ENCODE results near the gene MAPK8IP3. TPM values are rescaled to one million over a fixed set of nuclear protein-coding genes. Genes with fewer than 3 reads are reported as not detected.

The MAPK8IP3 gene
- total RNA-seq, 2 donors from 2014 or later, result 76.1 to 83.6 TPM

DNA sequence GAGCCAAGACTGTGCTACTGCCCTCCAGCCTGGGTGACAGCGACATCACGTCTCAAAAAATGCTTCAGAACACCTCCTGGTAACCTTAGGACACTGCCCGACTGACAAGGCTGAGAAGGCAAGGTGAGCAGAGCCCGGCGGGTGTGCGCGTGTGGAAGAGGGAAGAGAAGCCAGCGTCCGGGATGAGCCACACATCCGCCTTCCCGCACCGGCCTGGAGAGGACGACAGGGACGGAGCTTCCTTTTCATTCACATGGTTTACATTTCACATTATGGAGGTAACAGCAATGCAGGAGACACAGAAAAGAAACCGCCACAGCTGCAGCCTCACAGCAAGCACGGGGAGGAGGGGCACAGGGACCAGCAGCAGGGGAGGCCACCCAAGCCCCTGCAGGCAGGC is 104.1 kb downstream of the MAPK8IP3 start:
- ATAC-seq (no peak), DNase-seq (ENCODE audit: low spot score in 2 of 2) (no peak)
- Mint-ChIP-seq H3K36me3 (peaks cover 0 to 7% of the 10 kb centered on the region in 2 donors), H3K27ac (peak overlapping the region in 1 of 2 donors; percentile 87), H3K9me3 (no peaks in the 10 kb centered on the region)

DNA sequence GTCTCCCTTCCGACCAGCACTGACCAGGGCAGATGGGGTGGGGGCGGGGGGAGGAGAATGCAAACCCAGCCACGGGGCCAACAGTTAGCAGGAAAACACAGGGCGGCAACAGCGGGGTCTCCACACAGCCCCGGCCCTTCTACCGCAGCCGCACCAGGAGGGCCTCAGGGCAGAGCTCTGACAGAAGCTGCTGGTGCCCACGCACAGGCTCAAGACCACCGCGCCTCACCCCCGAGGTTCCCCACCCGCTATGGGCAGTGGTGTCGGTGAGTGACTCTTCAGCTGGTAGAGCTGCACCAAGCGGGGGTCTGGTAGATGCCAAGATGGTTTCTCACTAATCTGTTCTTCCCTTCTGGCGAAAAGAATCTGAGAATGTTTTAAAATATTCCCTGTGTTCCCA is 104.5 kb downstream of the MAPK8IP3 start:
- H3K36me3 Mint-ChIP-seq, result peaks cover 0 to 7% of the 10 kb centered on the region in 2 donors
- DNase-seq (ENCODE audit: low spot score in 2 of 2), result no peak
- H3K9me3 Mint-ChIP-seq, result no peaks in the 10 kb centered on the region
- no peak overlapping the region for H3K27ac Mint-ChIP-seq
- ATAC-seq, result no peak

DNA sequence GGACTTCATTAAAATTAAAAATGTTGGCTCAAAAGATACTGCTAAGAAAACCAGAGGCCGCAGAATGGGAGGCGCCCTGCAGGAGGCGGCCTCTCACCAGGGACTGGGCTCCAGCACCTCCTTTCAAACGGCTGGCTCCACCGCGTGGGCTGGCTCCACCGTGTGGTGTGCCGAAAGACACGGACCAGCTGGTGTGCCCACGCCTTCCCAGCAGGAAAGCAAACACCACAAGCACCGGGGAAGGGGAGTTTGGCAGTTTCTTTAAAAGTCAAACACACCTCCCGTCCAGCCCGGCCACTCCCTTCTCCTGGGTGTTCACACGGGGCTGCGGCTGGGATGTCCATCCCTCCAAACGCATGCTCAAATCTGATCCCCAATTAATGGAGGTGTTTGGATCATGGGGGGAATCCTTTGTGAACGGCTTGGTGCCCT is 106.8 kb downstream of the MAPK8IP3 start:
- peak; percentile 89 to 95 for ATAC-seq
- Mint-ChIP-seq H3K9me3 (no peaks in the 10 kb centered on the region), H3K27ac (peak overlapping the region; percentile 1 to 11), H3K36me3 (no peaks in the 10 kb centered on the region)
- DNase-seq (ENCODE audit: low spot score in 2 of 2), result peak in 1 of 2 donors; percentile 55

DNA sequence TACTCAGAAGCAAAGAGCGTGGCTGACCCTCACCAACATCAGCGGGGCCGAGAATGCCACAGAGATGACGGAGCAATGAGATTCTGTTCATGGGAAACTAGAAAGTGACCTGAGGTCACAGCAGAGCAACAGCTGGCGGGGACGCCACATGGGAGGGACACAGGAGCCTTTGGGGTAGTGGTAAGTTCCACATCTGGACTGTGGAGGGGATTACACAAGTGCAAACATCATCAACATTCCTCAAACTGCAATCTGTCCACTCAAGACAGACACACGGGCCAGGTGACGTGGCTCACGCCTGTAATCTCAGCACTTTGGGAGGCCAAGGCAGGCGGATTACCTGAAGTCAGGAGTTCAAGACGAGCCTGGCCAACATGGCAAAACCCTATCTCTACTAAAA is 109.5 kb downstream of the MAPK8IP3 start:
- Mint-ChIP-seq H3K9me3 (no peaks in the 10 kb centered on the region), H3K36me3 (no peaks in the 10 kb centered on the region), H3K27ac (peak overlapping the region; percentile 49 to 81)
- DNase-seq (ENCODE audit: low spot score in 2 of 2), result no peak
- ATAC-seq, result no peak

DNA sequence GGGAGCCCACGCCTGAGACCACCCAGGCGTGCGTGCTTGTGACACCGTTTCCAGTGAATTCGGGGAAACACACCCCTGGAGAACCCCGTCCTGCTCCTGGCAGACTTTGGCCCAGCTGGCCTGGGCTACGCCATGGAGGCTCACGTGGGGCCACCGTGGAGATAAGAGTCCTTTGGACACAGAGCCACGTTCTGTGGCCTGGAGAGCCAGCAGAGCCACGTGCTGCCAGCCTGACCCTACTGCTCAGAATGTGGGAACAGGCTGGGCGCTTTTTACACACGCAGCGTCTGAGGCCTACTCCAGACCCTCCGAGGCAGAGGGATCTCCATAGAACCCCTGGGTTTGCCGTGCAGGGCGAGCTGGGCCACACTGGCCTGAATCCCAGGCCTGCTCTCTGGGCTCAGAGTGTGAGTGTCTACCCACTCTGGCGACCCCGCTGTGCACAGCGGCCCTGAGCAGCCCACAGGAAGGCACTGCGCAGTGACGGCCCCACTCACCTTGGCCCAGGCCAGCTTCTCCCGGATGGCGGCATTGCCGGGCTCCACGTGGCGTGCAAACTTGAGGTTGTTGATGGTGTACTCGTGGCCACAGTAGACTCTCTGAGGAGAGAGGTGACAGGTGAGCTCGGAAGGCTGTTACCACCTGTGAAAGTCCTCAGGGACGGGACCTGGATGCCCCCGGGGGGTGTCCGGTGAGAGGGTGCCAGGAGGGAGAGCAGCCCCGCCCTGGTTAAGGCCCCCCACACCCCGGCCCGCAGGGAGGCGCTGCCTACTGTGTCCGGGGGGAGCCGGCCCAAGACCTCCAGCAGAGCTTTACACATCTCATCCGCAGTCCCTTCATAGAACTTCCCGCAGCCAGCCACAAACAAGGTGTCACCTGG is 110.6 kb downstream of the MAPK8IP3 start:
- DNase-seq (ENCODE audit: low spot score in 2 of 2), result no peak
- H3K36me3 Mint-ChIP-seq, result no peaks in the 10 kb centered on the region
- no peaks in the 10 kb centered on the region for H3K9me3 Mint-ChIP-seq
- ATAC-seq, result no peak
- H3K27ac Mint-ChIP-seq, result no peak overlapping the region

DNA sequence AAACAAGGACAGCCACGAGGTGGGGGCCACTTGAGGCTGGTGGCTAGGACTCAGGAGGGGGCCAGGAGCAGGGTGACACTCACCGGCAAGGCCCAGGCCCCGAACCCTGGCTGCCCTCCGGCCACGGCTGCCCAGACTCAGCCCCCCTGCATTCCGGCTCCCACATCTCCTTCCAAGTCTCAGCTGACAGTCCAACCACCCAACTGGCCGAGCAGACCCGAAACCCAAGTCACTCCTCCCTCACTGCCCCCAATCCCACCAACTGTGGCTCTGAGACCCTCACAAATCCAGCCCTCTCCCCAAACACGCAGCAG is 111.2 kb downstream of the MAPK8IP3 start:
- H3K36me3 Mint-ChIP-seq, result no peaks in the 10 kb centered on the region
- no peak overlapping the region for H3K27ac Mint-ChIP-seq
- H3K9me3 Mint-ChIP-seq, result no peaks in the 10 kb centered on the region
- ATAC-seq (no peak), DNase-seq (ENCODE audit: low spot score in 2 of 2) (no peak)

DNA sequence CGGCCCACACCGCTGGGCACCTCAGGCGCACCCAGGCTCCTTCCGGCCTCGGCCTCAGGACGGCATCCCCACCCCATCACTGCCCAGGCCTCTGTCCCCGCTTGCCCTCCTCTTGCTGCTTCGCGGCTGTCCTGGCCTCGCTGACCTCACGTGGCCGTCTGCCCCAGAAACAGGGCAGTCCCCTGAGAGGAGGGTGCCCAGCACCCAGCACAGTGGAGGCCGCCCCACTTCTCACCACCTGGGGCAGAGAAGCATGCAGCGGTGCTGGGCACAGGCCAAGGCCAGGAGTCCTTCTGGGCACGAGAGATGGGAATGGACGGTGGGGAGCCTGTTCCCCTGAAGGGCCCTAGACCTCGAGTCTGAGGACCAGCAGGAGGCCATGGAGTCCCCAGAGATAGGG is 111.7 kb downstream of the MAPK8IP3 start:
- no peaks in the 10 kb centered on the region for H3K36me3 Mint-ChIP-seq
- no peak for ATAC-seq

DNA sequence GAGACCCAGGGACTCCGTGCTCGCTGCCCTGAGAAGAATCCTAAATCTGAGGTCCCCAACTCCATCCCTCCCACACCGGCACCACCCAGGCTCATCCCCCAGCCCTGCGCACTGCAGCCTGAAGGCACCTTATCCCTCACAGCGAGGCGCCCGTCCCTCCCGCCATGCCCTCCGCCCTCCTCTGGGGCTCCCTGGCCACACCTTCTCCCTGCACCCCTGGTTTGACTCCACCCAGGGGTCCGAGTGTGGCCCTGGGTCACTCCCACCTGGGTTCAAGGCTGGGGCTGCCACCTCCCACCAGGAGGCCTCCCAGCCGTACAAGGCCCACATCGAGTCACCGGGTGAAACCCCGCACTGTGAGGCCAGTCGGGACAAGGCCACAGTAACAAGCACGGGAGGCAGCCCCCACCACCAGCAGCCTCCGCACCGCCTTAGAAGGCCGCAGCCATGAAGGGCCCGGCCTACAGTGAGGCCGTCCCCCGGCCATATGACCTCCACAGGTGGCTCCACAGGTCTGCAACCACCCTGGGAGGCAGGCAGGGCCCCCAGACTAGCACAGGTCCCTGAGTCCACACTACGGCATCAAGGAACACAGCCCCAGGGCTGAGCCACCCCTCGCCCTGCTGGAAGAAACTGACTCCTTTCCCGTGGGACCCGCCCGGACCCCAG is 112.3 kb downstream of the MAPK8IP3 start:
- DNase-seq (ENCODE audit: low spot score in 2 of 2) (no peak), ATAC-seq (peak in 1 of 2 donors; percentile 21)
- Mint-ChIP-seq H3K27ac (no peak overlapping the region), H3K36me3 (no peaks in the 10 kb centered on the region), H3K9me3 (no peaks in the 10 kb centered on the region)

More for the DNA sequence above, 111.7 kb downstream of the MAPK8IP3 start:
- DNase-seq (ENCODE audit: low spot score in 2 of 2), result no peak
- Mint-ChIP-seq H3K27ac (peak overlapping the region in 1 of 2 donors; percentile 68), H3K9me3 (no peaks in the 10 kb centered on the region)

DNA sequence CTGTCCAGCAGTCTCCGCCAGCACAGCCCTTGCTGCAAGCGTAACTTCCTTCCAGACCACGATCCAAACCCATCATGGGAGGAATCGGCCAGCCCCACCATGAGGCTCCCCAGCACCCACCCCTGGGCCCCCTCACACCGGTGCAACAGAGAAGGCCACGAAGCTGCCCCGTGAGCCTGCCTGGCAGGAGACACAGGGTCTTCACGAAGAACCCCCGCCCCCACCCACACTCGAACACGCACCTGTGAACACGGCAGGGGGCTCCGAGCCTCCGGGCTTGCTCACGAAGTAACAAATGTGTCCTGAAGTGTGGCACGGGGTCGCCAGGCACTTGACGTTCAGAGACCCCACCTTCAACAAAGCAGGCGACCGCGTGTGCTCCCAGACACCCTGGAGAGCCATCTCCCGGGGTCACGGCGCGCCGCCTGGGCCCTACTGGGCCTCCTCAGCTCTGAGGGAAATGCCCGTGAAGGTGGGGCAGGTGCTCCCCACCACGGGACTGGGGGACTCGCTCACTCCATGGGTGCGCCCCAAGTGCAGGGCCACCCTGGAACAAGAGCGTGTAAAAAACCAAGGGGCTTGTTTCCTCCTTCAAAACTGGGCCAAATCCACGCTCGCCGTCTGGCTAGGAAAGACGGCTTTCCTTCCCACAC is 113.0 kb downstream of the MAPK8IP3 start:
- H3K27ac Mint-ChIP-seq, result peak overlapping the region in 1 of 2 donors; percentile 51
- no peak for DNase-seq (ENCODE audit: low spot score in 2 of 2)
- H3K36me3 Mint-ChIP-seq, result no peaks in the 10 kb centered on the region
- H3K9me3 Mint-ChIP-seq, result no peaks in the 10 kb centered on the region
- no peak for ATAC-seq

DNA sequence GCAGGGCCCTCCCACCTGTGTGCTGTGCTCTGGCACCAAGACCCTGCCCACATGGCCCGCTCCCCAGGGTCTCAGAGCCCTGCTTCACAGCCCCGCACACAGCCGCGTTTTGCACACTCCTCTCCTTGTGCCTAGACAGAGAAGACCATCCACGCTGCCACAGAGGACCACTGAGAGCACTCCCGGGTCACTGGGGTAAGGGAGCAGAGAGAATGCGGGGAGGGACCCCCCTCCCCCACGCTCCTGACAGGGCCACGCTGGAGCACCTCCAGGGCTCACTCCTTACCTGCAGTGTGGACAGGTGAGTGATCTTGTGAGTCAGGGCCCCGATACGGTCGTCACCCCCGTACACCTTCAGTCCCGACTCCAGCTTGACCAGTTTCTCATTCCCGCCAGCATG is 113.6 kb downstream of the MAPK8IP3 start:
- Mint-ChIP-seq H3K27ac (peak overlapping the region; percentile 51 to 69), H3K36me3 (no peaks in the 10 kb centered on the region), H3K9me3 (no peaks in the 10 kb centered on the region)
- DNase-seq (ENCODE audit: low spot score in 2 of 2) (no peak), ATAC-seq (no peak)

Other genes starting within 250 kb of the MAPK8IP3 start
- gene CLCN7, start 231.2 kb upstream of the MAPK8IP3 start, total RNA-seq, result 100 to 1,000 TPM in 1 of 2 donors, 10 to 100 TPM in 1; 43.2 to 138 TPM
- not detected for gene PTX4, start 217.3 kb upstream of the MAPK8IP3 start, total RNA-seq
- 10 to 100 TPM; 53.4 to 94.9 TPM for gene TELO2, start 212.8 kb upstream of the MAPK8IP3 start, total RNA-seq
- 10 to 100 TPM; 10.3 to 17.6 TPM for gene TMEM204, start 172.5 kb upstream of the MAPK8IP3 start, total RNA-seq
- gene IFT140, start 94.1 kb upstream of the MAPK8IP3 start, total RNA-seq, result 10 to 100 TPM; 16.0 to 17.1 TPM
- gene CRAMP1, start 93.8 kb upstream of the MAPK8IP3 start, total RNA-seq, result 10 to 100 TPM; 16.5 to 19.5 TPM
- 10 to 100 TPM; 66.5 to 74.8 TPM for gene JPT2, start 27.9 kb upstream of the MAPK8IP3 start, total RNA-seq
- gene NME3, start 65.3 kb downstream of the MAPK8IP3 start, total RNA-seq, result 10 to 100 TPM; 30.9 to 55.6 TPM
- gene EME2, start 66.6 kb downstream of the MAPK8IP3 start, total RNA-seq, result 10 to 100 TPM; 21.9 to 24.0 TPM
- gene MRPS34, start 66.9 kb downstream of the MAPK8IP3 start, total RNA-seq, result 100 to 1,000 TPM; 106 to 180 TPM
- 10 to 100 TPM; 19.1 to 29.2 TPM for gene SPSB3, start 76.4 kb downstream of the MAPK8IP3 start, total RNA-seq
- gene NUBP2, start 76.8 kb downstream of the MAPK8IP3 start, total RNA-seq, result 10 to 100 TPM; 41.0 to 48.3 TPM
- gene IGFALS, start 87.5 kb downstream of the MAPK8IP3 start, total RNA-seq, result not detected
- 10 to 100 TPM; 31.7 to 65.6 TPM for gene HAGH, start 120.6 kb downstream of the MAPK8IP3 start, total RNA-seq
- 10 to 100 TPM; 11.9 to 13.0 TPM for gene FAHD1, start 121.0 kb downstream of the MAPK8IP3 start, total RNA-seq
- gene MEIOB, start 166.0 kb downstream of the MAPK8IP3 start, total RNA-seq, result under 1 TPM; 0.43 to 0.45 TPM
- gene HS3ST6, start 212.2 kb downstream of the MAPK8IP3 start, total RNA-seq, result not detected
- 10 to 100 TPM; 17.3 to 41.7 TPM for gene MSRB1, start 237.0 kb downstream of the MAPK8IP3 start, total RNA-seq
- gene RPL3L, start 248.5 kb downstream of the MAPK8IP3 start, total RNA-seq, result not detected

All from activated naive CD4-positive, alpha-beta T cell treated with anti-CD3 and anti-CD28 coated beads, Interleukin-2, amount 50 U/mL, for 72 hours (primary cell).